IMR-90 (cell line): ENCODE results near the gene HOXC10. TPM values are rescaled to one million over a fixed set of nuclear protein-coding genes. Genes with fewer than 3 reads are reported as not detected.

ENCODE experiments used
- ATAC-seq: fragments of 200-7000 bp; cut with Tn5 transposase; 2 replicates; pipeline ENCODE4 v1.9.1; 2020; ENCODE audit warnings: low read depth, mild to moderate bottlenecking, moderate library complexity
- BruUV-seq: library from RNA; stranded (reverse); fragments of 400-500 nt; replicated peaks from 2 replicates; lab custom pipeline; 2021; lab: Mats Ljungman, UMichigan
- CTCF ChIA-PET: fragments of 300-600 bp; formaldehyde crosslinking; extraction: SDS; loops from one replicate; lab custom pipeline; 2021; ENCODE audit warnings: antibody characterized with exemption; lab: Yijun Ruan, JAX
- POLR2A ChIA-PET: fragments of 300-600 bp; sonication (Branson Sonifier 250); formaldehyde crosslinking; loops from one replicate; lab custom pipeline; 2022; ENCODE audit warnings: antibody characterized with exemption; ENCODE audit not compliant: unreplicated experiment; lab: Charles Lee
- DNase-seq: peaks from one replicate; pipeline ENCODE4 v3.0.0; 2013
- H2AFZ ChIP-seq: replicated peaks from 2 replicates; pipeline ENCODE3; 2013; ENCODE audit warnings: low read length, mild to moderate bottlenecking; ENCODE audit not compliant: poor library complexity
- H2AK5ac ChIP-seq: 2 replicates; pipeline ENCODE4 v1.6.1; 2013; ENCODE audit warnings: low read depth, low read length, inconsistent platforms
- H2AK9ac ChIP-seq: replicated peaks from 2 replicates; pipeline ENCODE3; 2013; ENCODE audit warnings: mild to moderate bottlenecking, low read depth, low read length, moderate library complexity; ENCODE audit not compliant: poor library complexity
- H2BK120ac ChIP-seq: 2 replicates; pipeline ENCODE4 v1.6.1; 2013; ENCODE audit warnings: low read depth, low read length, inconsistent platforms
- H2BK15ac ChIP-seq: 3 replicates; pipeline ENCODE4 v1.6.1; 2013; ENCODE audit warnings: low read depth, low read length, inconsistent platforms
- H2BK20ac ChIP-seq: 2 replicates; pipeline ENCODE4 v1.6.1; 2013; ENCODE audit warnings: low read depth, mild to moderate bottlenecking, inconsistent platforms, low read length, moderate library complexity
- H2BK5ac ChIP-seq: 2 replicates; pipeline ENCODE4 v1.6.1; 2013; ENCODE audit warnings: mild to moderate bottlenecking, low read depth, low read length, inconsistent platforms; ENCODE audit not compliant: poor library complexity, severe bottlenecking
- H3K14ac ChIP-seq: replicated peaks from 2 replicates; pipeline ENCODE4 v1.6.1; 2013; ENCODE audit warnings: low read depth, low read length, inconsistent platforms
- H3K18ac ChIP-seq: 2 replicates; pipeline ENCODE4 v1.6.1; 2013; ENCODE audit warnings: low read depth, low read length, control low read depth
- H3K23ac ChIP-seq: 2 replicates; pipeline ENCODE4 v1.6.1; 2013; ENCODE audit warnings: low read depth, low read length, inconsistent platforms
- H3K27ac ChIP-seq: 2 replicates; pipeline ENCODE4 v1.5.1; 2013; ENCODE audit warnings: mild to moderate bottlenecking, control low read depth, low read length; ENCODE audit not compliant: insufficient read depth
- H3K27me3 ChIP-seq: 2 replicates; pipeline ENCODE4 v1.6.1; 2013; ENCODE audit warnings: low read length; ENCODE audit not compliant: control insufficient read depth, insufficient read depth
- H3K36me3 ChIP-seq: 2 replicates; pipeline ENCODE4 v1.6.1; 2013; ENCODE audit warnings: low read length, mixed read lengths; ENCODE audit not compliant: control insufficient read depth, insufficient read depth
- H3K4ac ChIP-seq: 2 replicates; pipeline ENCODE4 v1.6.1; 2013; ENCODE audit warnings: low read depth, low read length, inconsistent platforms
- H3K4me1 ChIP-seq: 2 replicates; pipeline ENCODE4 v1.6.1; 2013; ENCODE audit warnings: low read length, mixed read lengths; ENCODE audit not compliant: control insufficient read depth, insufficient read depth
- H3K4me2 ChIP-seq: 2 replicates; pipeline ENCODE4 v1.6.1; 2013; ENCODE audit warnings: low read depth, mild to moderate bottlenecking, control low read depth, low read length, moderate library complexity
- H3K4me3 ChIP-seq: 2 replicates; pipeline ENCODE4 v1.5.1; 2013; ENCODE audit warnings: low read depth, mild to moderate bottlenecking, control low read depth, low read length, moderate library complexity; ENCODE audit not compliant: insufficient read depth
- H3K56ac ChIP-seq: 2 replicates; pipeline ENCODE4 v1.6.1; 2013; ENCODE audit warnings: low read length, inconsistent platforms; ENCODE audit not compliant: insufficient read depth; ENCODE audit errors: extremely low read depth
- H3K79me1 ChIP-seq, 2 experiments: 2 replicates each; pipeline ENCODE4 v1.6.1; 2013; ENCODE audit warnings: low read length in 2 of 2, inconsistent platforms in 1 of 2, low read depth in 1 of 2
- H3K9ac ChIP-seq: 2 replicates; pipeline ENCODE4 v1.6.1; 2013; ENCODE audit warnings: low read depth, low read length, control low read depth
- H3K9me1 ChIP-seq: 2 replicates; pipeline ENCODE4 v1.6.1; 2013; ENCODE audit warnings: low read length, inconsistent platforms; ENCODE audit not compliant: insufficient read depth
- H3K9me3 ChIP-seq: 2 replicates; pipeline ENCODE4 v1.6.1; 2013; ENCODE audit warnings: low read length; ENCODE audit not compliant: control insufficient read depth, insufficient read depth
- H4K20me1 ChIP-seq: 2 replicates; pipeline ENCODE4 v1.6.1; 2013; ENCODE audit warnings: low read length, inconsistent platforms; ENCODE audit not compliant: insufficient read depth
- H4K5ac ChIP-seq: 2 replicates; pipeline ENCODE4 v1.6.1; 2013; ENCODE audit warnings: mild to moderate bottlenecking, low read depth, low read length, control low read depth
- H4K8ac ChIP-seq, 2 experiments: 2 replicates each; pipeline ENCODE4 v1.6.1; 2013; ENCODE audit warnings: low read depth in 2 of 2, low read length in 2 of 2, control low read depth in 1 of 2, inconsistent platforms in 1 of 2
- H4K91ac ChIP-seq: 2 replicates; pipeline ENCODE4 v1.6.1; 2013; ENCODE audit warnings: low read depth, low read length, inconsistent platforms; ENCODE audit not compliant: insufficient read depth
- BHLHE40 ChIP-seq: fragments of 150-350 bp; IDR thresholded peaks from 2 replicates; pipeline ENCODE4 v1.6.1; 2016; ENCODE audit warnings: mild to moderate bottlenecking, low read depth, low read length
- CEBPB ChIP-seq: IDR thresholded peaks from 2 replicates; pipeline ENCODE4 v1.6.1; 2012; ENCODE audit warnings: low read depth, low read length, improper control_type of control experiment
- CHD1 ChIP-seq: IDR thresholded peaks from 2 replicates; pipeline ENCODE4 v1.6.1; 2012; ENCODE audit warnings: low read depth, low read length, improper control_type of control experiment
- CTCF ChIP-seq: conservative IDR thresholded peaks from 2 replicates; pipeline ENCODE4 v1.5.1; 2012; ENCODE audit warnings: mild to moderate bottlenecking, low read depth, low read length, improper control_type of control experiment
- ELK1 ChIP-seq: fragments of 150-350 bp; IDR thresholded peaks from 2 replicates; pipeline ENCODE4 v1.6.1; 2016; ENCODE audit warnings: low read depth, mild to moderate bottlenecking, low read length, moderate library complexity, borderline replicate concordance
- MAFK ChIP-seq: IDR thresholded peaks from 2 replicates; pipeline ENCODE4 v1.6.1; 2012; ENCODE audit warnings: low read depth, low read length, improper control_type of control experiment
- MXI1 ChIP-seq: IDR thresholded peaks from 2 replicates; pipeline ENCODE4 v1.6.1; 2012; ENCODE audit warnings: low read depth, mild to moderate bottlenecking, low read length, moderate library complexity, borderline replicate concordance
- NFE2L2 ChIP-seq: fragments of 150-350 bp; IDR thresholded peaks from 2 replicates; pipeline ENCODE4 v1.6.1; 2016; ENCODE audit warnings: low read depth, mild to moderate bottlenecking, low read length
- POLR2A ChIP-seq: IDR thresholded peaks from 2 replicates; pipeline ENCODE4 v1.6.1; 2012; ENCODE audit warnings: mild to moderate bottlenecking, low read depth, low read length
- RCOR1 ChIP-seq: IDR thresholded peaks from 2 replicates; pipeline ENCODE4 v1.6.1; 2012; ENCODE audit warnings: mild to moderate bottlenecking, low read length, improper control_type of control experiment; ENCODE audit not compliant: insufficient replicate concordance
- USF2 ChIP-seq: fragments of 150-350 bp; IDR thresholded peaks from 2 replicates; pipeline ENCODE4 v1.6.1; 2017; ENCODE audit warnings: mild to moderate bottlenecking, antibody characterized with exemption, low read length, low read depth
- WGBS, 2 experiments: methylation state at CpG; one replicate each; pipeline versions ENCODE4 v1.1.5 to v1.1.7; 2013; ENCODE audit warnings: missing lambda C conversion rate in 2 of 2; ENCODE audit not compliant: insufficient read length in 1 of 2; ENCODE audit errors: extremely low coverage in 2 of 2; 5-methylcytosine and 5-hydroxymethylcytosine counted together
- dilution Hi-C: fragments of 300-500 bp; cut with HindIII; formaldehyde crosslinking; loops from one replicate; pipeline ENCODE4 v1.14.3; 2018; ENCODE audit warnings: low sequenced_read_pairs; ENCODE audit not compliant: unreplicated experiment
- in situ Hi-C: fragments of 300-500 bp; cut with MboI; formaldehyde crosslinking; loops from 3 replicates; pipeline ENCODE4 v1.14.3; 2019; ENCODE audit warnings: low sequenced_read_pairs, inconsistent platforms, mixed read lengths
- intact Hi-C: fragments of 100-400 bp; cut with micrococcal nuclease; formaldehyde crosslinking; loops from 2 replicates; pipeline ENCODE4 v1.10.0; 2022
- polyA plus RNA-seq, 3 experiments: library from polyadenylated mRNA; depleted of rRNA; stranded (reverse); fragments of >200 nt; gene quantifications; 2 replicates each; pipeline ENCODE4 v1.2.3, GENCODE V29; 2012; ENCODE audit warnings: low replicate concordance in 1 of 3
- total RNA-seq: library from RNA; depleted of rRNA; stranded (reverse); fragments of >200 nt; gene quantifications from 2 replicates; pipeline ENCODE4 v1.2.3, GENCODE V29; 2012

The HOXC10 gene
- total and polyA plus RNA-seq, 2 of the 4 experiments (the other 2 are of a cell fraction), result 0.15 TPM; not detected in 1

DNA sequence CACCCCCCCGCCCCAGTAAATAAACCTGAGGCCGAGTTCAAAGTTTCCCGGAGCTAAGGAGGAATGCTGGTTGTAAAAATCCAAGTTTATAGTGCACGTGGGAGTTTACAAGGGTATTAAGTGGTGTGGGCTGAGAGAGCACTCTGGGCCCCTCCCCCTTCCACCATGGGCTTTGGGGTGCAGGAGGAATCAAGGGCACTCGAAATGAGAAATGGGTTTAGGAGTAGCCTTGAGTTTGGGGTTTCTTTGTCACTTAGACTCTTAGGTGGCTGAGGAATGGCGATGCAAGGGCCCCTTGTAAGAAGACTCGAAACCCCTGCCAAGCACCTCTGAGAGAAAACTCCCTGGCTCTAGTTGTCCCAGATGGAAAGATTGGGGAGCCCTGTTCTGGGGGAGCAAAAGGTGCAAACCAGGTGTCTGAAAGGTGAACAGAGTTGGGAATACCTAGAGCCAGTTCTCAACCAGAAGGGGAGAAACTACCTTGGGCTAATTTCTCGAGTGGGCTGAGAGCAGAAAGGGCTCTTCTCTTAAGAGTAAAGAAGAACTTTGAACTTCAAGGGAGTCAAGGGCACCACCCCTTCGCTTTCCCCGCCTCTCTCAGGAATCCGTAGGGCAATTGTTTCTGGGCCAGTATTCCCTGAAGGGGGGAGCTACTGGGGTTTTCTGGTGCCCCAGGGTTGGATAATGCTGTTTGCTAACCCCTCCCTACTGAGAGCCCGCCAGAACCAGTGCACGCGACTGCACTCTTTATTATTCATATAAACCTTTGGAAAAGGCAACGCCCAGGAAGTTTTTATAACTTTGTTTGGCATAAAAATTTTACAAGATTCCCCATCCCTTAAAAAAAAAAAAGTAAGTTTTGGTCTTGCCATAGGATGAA is 6.2 kb upstream of the HOXC10 start (continued):
- no peak for TF ChIP-seq MXI1

GRCh38 chr12:53980104-53980801 is 4.7 kb upstream of the HOXC10 start:
- H3K36me3 ChIP-seq, result no peaks in the 10 kb centered on the region

More at GRCh38 chr12:53980104-53980801, 4.7 kb upstream of the HOXC10 start:
- peaks cover 9% of the 10 kb centered on the region for H3K9me3 ChIP-seq
- no peak overlapping the region for H3K23ac ChIP-seq
- in situ Hi-C loops (no loop called here), intact Hi-C loops (no loop called here), dilution Hi-C loops (no loop called here)
- H3K79me1 ChIP-seq, result no peaks in the 10 kb centered on the region
- ChIA-PET CTCF (no interaction called here), POLR2A (interaction anchor here (0.6 kb wide), 1 partner anchor 20 kb away, joined by 3 read pairs; the partner anchor contains the start of gene HOXC9)
- no CpG with 5 or more reads among the region's 7 CpGs for WGBS, 2 experiments
- H2AFZ ChIP-seq, result no peak overlapping the region
- no peak overlapping the region for H3K4me2 ChIP-seq
- ATAC-seq, result no peak
- H2BK20ac ChIP-seq, result no peak overlapping the region
- no peak overlapping the region for H2AK9ac ChIP-seq
- H3K4me1 ChIP-seq, result peaks cover 2% of the 10 kb centered on the region; the same call in 1 of the 2 replicates
- no peak overlapping the region for H3K18ac ChIP-seq
- H2AK5ac ChIP-seq, result no peak overlapping the region
- no peak overlapping the region for H3K4ac ChIP-seq
- no peak overlapping the region for H3K56ac ChIP-seq
- H4K20me1 ChIP-seq, result peaks cover 2% of the 10 kb centered on the region; the same call in 1 of the 2 replicates
- TF ChIP-seq POLR2A (no peak), RCOR1 (no peak), NFE2L2 (no peak), CHD1 (no peak), MXI1 (no peak), USF2 (no peak), ELK1 (no peak), CTCF (no peak), CEBPB (no peak), BHLHE40 (no peak), MAFK (no peak)
- no TSS peak for BruUV-seq
- H3K14ac ChIP-seq, result no peak overlapping the region
- no peaks in the 10 kb centered on the region for H3K9me1 ChIP-seq
- no peak overlapping the region for H2BK15ac ChIP-seq
- H3K9ac ChIP-seq, result no peak overlapping the region
- no peak overlapping the region for H2BK5ac ChIP-seq
- no peak overlapping the region for H4K5ac ChIP-seq
- peaks cover 93% of the 10 kb centered on the region for H3K27me3 ChIP-seq
- DNase-seq, result no peak
- no peak overlapping the region for H3K27ac ChIP-seq
- no peak overlapping the region for H3K4me3 ChIP-seq
- H4K8ac ChIP-seq, result no peak overlapping the region
- H4K91ac ChIP-seq, result no peak overlapping the region
- no peak overlapping the region for H2BK120ac ChIP-seq
